ENCODE data around the gene GRM4. TPM values are rescaled to one million over a fixed set of nuclear protein-coding genes. Genes with fewer than 3 reads are reported as not detected.

GRM4 gene
- polyA plus RNA-seq, 1 of the 3 experiments (the other 2 are of a cell fraction) = not detected

DNA sequence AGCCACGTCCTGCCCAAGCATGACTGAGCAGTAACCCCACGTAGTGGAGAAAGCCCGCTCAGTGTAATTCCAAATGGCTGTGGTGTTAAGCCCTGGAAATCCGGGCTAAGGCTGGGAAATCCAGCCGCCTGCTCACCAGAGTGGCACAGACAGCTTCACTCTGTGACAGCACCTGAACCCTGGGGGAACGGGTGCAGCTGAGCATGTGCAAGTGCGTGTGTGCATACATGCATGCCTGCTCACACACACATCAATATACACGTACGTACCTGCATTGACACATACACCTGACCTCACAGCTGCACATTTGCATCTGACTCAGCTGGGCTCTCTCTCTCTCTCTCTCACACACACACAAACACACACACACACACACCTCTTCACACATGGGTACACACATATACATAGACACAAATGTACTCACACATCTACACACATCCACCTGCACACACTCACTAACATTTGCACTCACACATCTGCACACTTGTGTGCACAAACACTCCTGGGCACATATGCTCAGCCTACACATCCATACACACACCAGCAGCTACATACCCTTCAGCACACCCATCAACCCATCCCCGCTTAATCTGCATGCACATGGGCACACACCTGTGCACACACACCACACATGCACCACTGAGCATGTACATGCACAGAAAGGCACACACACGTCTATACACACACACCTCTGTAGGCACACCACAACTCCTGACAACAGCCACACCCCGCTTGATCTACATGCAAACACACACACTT lies 114.1 kb downstream of the GRM4 start:
- H3K9me3 ChIP-seq = no peaks in the 10 kb centered on the region
- no peaks in the 10 kb centered on the region; a peak in 1 of 4 replicates for H3K4me1 ChIP-seq (ENCODE audit: control insufficient read depth in 1 of 2, insufficient read depth in 2 of 2, low read depth in 1 of 2, low read length in 1 of 2)
- no peaks in the 10 kb centered on the region for H4K20me1 ChIP-seq (ENCODE audit: insufficient read depth)
- H3K27ac ChIP-seq (ENCODE audit: low read depth in 2 of 2, low read length in 1 of 2) = no peak overlapping the region
- H3K36me3 ChIP-seq (replicated peaks in 1 of 2; ENCODE audit: control insufficient read depth in 1 of 2, insufficient read depth in 2 of 2, low read length in 1 of 2) = no peaks in the 10 kb centered on the region
- no peaks in the 10 kb centered on the region for H3F3A ChIP-seq (replicated peaks; ENCODE audit: insufficient read depth)
- whole genome bisulfite sequencing (ENCODE audit: low lambda C conversion rate) = 60% methylated on average over 11 of the region's 12 CpGs
- POLR2A ChIA-PET = no interaction called here
- TF ChIP-seq JUND (IDR thresholded peaks at IDR 0.05) (no peak), RFX5 (IDR thresholded peaks at IDR 0.05; ENCODE audit: low read length) (no peak), EZH2phosphoT487 (IDR thresholded peaks at IDR 0.05; ENCODE audit: borderline replicate concordance, low read depth) (no peak), RXRA (IDR thresholded peaks at IDR 0.05; ENCODE audit: borderline replicate concordance, low read depth) (no peak), FOSL2 (IDR thresholded peaks at IDR 0.05; ENCODE audit: borderline replicate concordance, low read depth) (no peak)
- TF ChIP-seq, protein P1, sequence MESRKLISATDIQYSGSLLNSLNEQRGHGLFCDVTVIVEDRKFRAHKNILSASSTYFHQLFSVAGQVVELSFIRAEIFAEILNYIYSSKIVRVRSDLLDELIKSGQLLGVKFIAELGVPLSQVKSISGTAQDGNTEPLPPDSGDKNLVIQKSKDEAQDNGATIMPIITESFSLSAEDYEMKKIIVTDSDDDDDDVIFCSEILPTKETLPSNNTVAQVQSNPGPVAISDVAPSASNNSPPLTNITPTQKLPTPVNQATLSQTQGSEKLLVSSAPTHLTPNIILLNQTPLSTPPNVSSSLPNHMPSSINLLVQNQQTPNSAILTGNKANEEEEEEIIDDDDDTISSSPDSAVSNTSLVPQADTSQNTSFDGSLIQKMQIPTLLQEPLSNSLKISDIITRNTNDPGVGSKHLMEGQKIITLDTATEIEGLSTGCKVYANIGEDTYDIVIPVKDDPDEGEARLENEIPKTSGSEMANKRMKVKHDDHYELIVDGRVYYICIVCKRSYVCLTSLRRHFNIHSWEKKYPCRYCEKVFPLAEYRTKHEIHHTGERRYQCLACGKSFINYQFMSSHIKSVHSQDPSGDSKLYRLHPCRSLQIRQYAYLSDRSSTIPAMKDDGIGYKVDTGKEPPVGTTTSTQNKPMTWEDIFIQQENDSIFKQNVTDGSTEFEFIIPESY (IDR thresholded peaks at IDR 0.05; ENCODE audit: borderline replicate concordance, low read depth) = no peak
- no peak overlapping the region for H2AFZ ChIP-seq (ENCODE audit: low read depth)
- H3K4me3 ChIP-seq (ENCODE audit: low read depth in 2 of 2, low read length in 1 of 2) = no peak overlapping the region
- H3K4me2 ChIP-seq = no peak overlapping the region
- CTCF ChIA-PET = interaction anchor here (1.2 to 8.8 kb wide), 5 partner anchors 8 to 288 kb away, joined by 3 to 184 read pairs (median 4); no protein-coding TSS in a partner anchor
- no peak for DNase-seq
- H3K27me3 ChIP-seq (ENCODE audit: insufficient read depth) = peaks cover 10% of the 10 kb centered on the region; the same call in 1 of the 2 replicates
- no peaks in the 10 kb centered on the region for H3K79me2 ChIP-seq (ENCODE audit: insufficient read depth)
- no peak overlapping the region for H3K9ac ChIP-seq
- no peaks in the 10 kb centered on the region for H3K9me2 ChIP-seq

DNA sequence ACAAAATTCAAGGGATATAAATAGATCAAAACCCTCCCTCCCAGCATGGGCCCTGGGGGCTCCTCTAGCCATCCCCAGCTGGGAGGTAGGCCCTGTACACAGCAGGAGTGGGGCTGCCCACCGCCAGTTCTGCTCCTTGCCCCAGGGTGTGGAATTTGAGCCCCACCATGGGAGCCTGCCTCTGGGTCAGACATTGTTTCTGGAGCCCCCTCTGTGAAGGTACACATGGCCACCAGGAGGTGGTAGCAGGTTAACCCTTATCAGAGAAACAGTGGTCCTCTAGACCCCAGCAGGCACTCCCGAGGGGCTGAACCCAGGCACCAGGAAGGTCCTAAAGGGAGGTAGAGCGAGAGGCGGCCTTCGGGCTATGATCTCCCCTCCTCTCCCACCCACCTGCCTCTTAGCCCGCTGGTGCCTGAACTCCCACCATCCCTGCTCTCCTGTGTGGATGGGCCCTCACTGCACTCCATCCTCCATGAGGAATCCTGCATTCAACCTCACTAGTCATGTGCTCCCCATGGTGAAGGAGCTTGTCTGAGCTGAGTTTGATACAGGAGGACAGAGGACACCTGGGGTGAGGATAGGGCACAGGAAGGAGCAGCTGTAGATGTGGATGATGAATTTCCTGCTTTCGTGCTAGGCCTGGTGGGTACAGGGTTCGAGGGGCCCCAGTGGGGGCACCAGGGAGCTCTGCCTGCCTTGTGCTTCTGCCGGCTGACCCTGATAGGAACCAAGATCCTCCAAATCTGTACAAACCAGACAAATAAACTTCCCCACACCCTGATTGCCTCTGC lies 114.9 kb downstream of the GRM4 start:
- H3K36me3 ChIP-seq (replicated peaks in 1 of 2; ENCODE audit: control insufficient read depth in 1 of 2, insufficient read depth in 2 of 2, low read length in 1 of 2) = no peaks in the 10 kb centered on the region
- H4K20me1 ChIP-seq (ENCODE audit: insufficient read depth) = no peaks in the 10 kb centered on the region
- H3K4me1 ChIP-seq (ENCODE audit: control insufficient read depth in 1 of 2, insufficient read depth in 2 of 2, low read depth in 1 of 2, low read length in 1 of 2) = peaks cover 0 to 8% of the 10 kb centered on the region in 2 experiments; a peak in 1 of 4 replicates
- no peak overlapping the region for H3K4me3 ChIP-seq (ENCODE audit: low read depth in 2 of 2, low read length in 1 of 2)
- H3K27me3 ChIP-seq (ENCODE audit: insufficient read depth) = peaks cover 10% of the 10 kb centered on the region; the same call in 1 of the 2 replicates
- DNase-seq = no peak
- POLR2A ChIA-PET = no interaction called here
- H3K9me3 ChIP-seq = no peaks in the 10 kb centered on the region
- no peaks in the 10 kb centered on the region for H3F3A ChIP-seq (replicated peaks; ENCODE audit: insufficient read depth)
- H2AFZ ChIP-seq (ENCODE audit: low read depth) = no peak overlapping the region
- no peak overlapping the region for H3K27ac ChIP-seq (ENCODE audit: low read depth in 2 of 2, low read length in 1 of 2)
- WGBS (ENCODE audit: low lambda C conversion rate) = 56% methylated on average over 5 of the region's 9 CpGs
- H3K79me2 ChIP-seq (ENCODE audit: insufficient read depth) = no peaks in the 10 kb centered on the region
- H3K9me2 ChIP-seq = no peaks in the 10 kb centered on the region
- no peak overlapping the region for H3K9ac ChIP-seq
- TF ChIP-seq, protein P2, sequence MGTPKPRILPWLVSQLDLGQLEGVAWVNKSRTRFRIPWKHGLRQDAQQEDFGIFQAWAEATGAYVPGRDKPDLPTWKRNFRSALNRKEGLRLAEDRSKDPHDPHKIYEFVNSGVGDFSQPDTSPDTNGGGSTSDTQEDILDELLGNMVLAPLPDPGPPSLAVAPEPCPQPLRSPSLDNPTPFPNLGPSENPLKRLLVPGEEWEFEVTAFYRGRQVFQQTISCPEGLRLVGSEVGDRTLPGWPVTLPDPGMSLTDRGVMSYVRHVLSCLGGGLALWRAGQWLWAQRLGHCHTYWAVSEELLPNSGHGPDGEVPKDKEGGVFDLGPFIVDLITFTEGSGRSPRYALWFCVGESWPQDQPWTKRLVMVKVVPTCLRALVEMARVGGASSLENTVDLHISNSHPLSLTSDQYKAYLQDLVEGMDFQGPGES (IDR thresholded peaks at IDR 0.05; ENCODE audit: low read depth, low read length) = no peak
- no peak for TF ChIP-seq SMC3 (IDR thresholded peaks at IDR 0.05; ENCODE audit: low read depth, low read length)
- no peak for TF ChIP-seq RXRA (IDR thresholded peaks at IDR 0.05; ENCODE audit: borderline replicate concordance, low read depth)
- TF ChIP-seq, protein P3, sequence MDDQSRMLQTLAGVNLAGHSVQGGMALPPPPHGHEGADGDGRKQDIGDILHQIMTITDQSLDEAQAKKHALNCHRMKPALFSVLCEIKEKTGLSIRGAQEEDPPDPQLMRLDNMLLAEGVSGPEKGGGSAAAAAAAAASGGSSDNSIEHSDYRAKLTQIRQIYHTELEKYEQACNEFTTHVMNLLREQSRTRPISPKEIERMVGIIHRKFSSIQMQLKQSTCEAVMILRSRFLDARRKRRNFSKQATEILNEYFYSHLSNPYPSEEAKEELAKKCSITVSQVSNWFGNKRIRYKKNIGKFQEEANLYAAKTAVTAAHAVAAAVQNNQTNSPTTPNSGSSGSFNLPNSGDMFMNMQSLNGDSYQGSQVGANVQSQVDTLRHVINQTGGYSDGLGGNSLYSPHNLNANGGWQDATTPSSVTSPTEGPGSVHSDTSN (IDR thresholded peaks at IDR 0.05) = no peak
- TF ChIP-seq FOXJ3 (CRISPR knock-in tag; IDR thresholded peaks at IDR 0.05) = no peak
- no peak for TF ChIP-seq FOSL2 (IDR thresholded peaks at IDR 0.05; ENCODE audit: borderline replicate concordance, low read depth)
- TF ChIP-seq EP300 (IDR thresholded peaks at IDR 0.05; ENCODE audit: borderline replicate concordance in 1 of 2, low read depth in 1 of 2, low read length in 1 of 2) = no peak
- no peak for TF ChIP-seq MEF2A (IDR thresholded peaks at IDR 0.05; ENCODE audit: borderline replicate concordance, low read depth)
- TF ChIP-seq NFIC (IDR thresholded peaks at IDR 0.05; ENCODE audit: borderline replicate concordance) = no peak
- no peak for TF ChIP-seq RFX5 (IDR thresholded peaks at IDR 0.05; ENCODE audit: low read length)
- TF ChIP-seq, protein P4, sequence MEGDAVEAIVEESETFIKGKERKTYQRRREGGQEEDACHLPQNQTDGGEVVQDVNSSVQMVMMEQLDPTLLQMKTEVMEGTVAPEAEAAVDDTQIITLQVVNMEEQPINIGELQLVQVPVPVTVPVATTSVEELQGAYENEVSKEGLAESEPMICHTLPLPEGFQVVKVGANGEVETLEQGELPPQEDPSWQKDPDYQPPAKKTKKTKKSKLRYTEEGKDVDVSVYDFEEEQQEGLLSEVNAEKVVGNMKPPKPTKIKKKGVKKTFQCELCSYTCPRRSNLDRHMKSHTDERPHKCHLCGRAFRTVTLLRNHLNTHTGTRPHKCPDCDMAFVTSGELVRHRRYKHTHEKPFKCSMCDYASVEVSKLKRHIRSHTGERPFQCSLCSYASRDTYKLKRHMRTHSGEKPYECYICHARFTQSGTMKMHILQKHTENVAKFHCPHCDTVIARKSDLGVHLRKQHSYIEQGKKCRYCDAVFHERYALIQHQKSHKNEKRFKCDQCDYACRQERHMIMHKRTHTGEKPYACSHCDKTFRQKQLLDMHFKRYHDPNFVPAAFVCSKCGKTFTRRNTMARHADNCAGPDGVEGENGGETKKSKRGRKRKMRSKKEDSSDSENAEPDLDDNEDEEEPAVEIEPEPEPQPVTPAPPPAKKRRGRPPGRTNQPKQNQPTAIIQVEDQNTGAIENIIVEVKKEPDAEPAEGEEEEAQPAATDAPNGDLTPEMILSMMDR (IDR thresholded peaks at IDR 0.05) = no peak
- TF ChIP-seq ELF1 (IDR thresholded peaks at IDR 0.05) = no peak
- TF ChIP-seq MXI1 (IDR thresholded peaks at IDR 0.05; ENCODE audit: low read depth, low read length) = no peak
- TF ChIP-seq POLR2AphosphoS5 (IDR thresholded peaks at IDR 0.05; ENCODE audit: low read depth, low read length) = no peak
- CTCF ChIA-PET = interaction anchor here (1.2 to 8.8 kb wide), 5 partner anchors 9 to 287 kb away, joined by 3 to 184 read pairs (median 4); no protein-coding TSS in a partner anchor
- no peak overlapping the region for H3K4me2 ChIP-seq

Measured in SK-N-SH (cell line).